Keratinocyte (primary cell): Measurements from ENCODE around the gene ADARB2. TPM values are rescaled to one million over a fixed set of nuclear protein-coding genes. Genes with fewer than 3 reads are reported as not detected.

Experiments
- DNase-seq: peaks from one replicate; pipeline ENCODE4 v3.0.0-alpha.2; 2011; ENCODE audit warnings: low read depth, missing footprints, low spot score
- FAIRE-seq: peaks from 2 replicates; lab custom pipeline; 2011; peaks lifted over from hg19 to GRCh38; lab: Jason Lieb, UNC
- H2AFZ ChIP-seq: 2 replicates; pipeline ENCODE4 v1.6.0; 2012; ENCODE audit warnings: low read length, control low read depth, inconsistent platforms; ENCODE audit not compliant: control insufficient read depth
- H3K27ac ChIP-seq: 2 replicates; pipeline ENCODE4 v1.5.1; 2011; ENCODE audit warnings: low read length; ENCODE audit not compliant: control insufficient read depth, insufficient read depth
- H3K27me3 ChIP-seq: 3 replicates; pipeline ENCODE4 v1.6.0; 2011; ENCODE audit warnings: low read length; ENCODE audit not compliant: control insufficient read depth, insufficient read depth; ENCODE audit errors: extremely low read depth
- H3K36me3 ChIP-seq, 2 experiments: 2 replicates in 1 of 2; 3 replicates in 1 of 2; pipeline ENCODE4 v1.5.1; 2011; ENCODE audit warnings: low read length in 2 of 2, mild to moderate bottlenecking in 1 of 2; ENCODE audit not compliant: control insufficient read depth in 2 of 2, insufficient read depth in 2 of 2; ENCODE audit errors: extremely low read depth in 1 of 2
- H3K4me1 ChIP-seq: 3 replicates; pipeline ENCODE4 v1.5.1; 2011; ENCODE audit warnings: low read length; ENCODE audit not compliant: control insufficient read depth, insufficient read depth; ENCODE audit errors: extremely low read depth
- H3K4me2 ChIP-seq: 3 replicates; pipeline ENCODE4 v1.6.0; 2011; ENCODE audit warnings: low read depth, low read length; ENCODE audit not compliant: control insufficient read depth, insufficient read depth; ENCODE audit errors: extremely low read depth
- H3K4me3 ChIP-seq, 3 experiments: fragments of 200-600 bp in 1 of 3; sonication (generic) in 1 of 3; 2 replicates in 2 of 3; 3 replicates in 1 of 3; pipeline ENCODE4 v1.5.1; 2011 to 2016; ENCODE audit warnings: low read length in 3 of 3, mild to moderate bottlenecking in 3 of 3, control low read depth in 2 of 3, inconsistent platforms in 1 of 3, low read depth in 1 of 3, mixed read lengths in 1 of 3, mixed run types in 1 of 3, moderate library complexity in 1 of 3; ENCODE audit not compliant: control insufficient read depth in 2 of 3, insufficient read depth in 2 of 3; ENCODE audit errors: extremely low read depth in 1 of 3
- H3K79me2 ChIP-seq: 2 replicates; pipeline ENCODE4 v1.6.0; 2012; ENCODE audit warnings: low read length; ENCODE audit not compliant: control insufficient read depth, insufficient read depth
- H3K9ac ChIP-seq: 3 replicates; pipeline ENCODE4 v1.6.0; 2011; ENCODE audit warnings: low read length; ENCODE audit not compliant: control insufficient read depth, insufficient read depth; ENCODE audit errors: extremely low read depth
- H3K9me1 ChIP-seq: 3 replicates; pipeline ENCODE4 v1.6.0; 2011; ENCODE audit warnings: low read length; ENCODE audit not compliant: control insufficient read depth, insufficient read depth; ENCODE audit errors: extremely low read depth
- H3K9me3 ChIP-seq: 2 replicates; pipeline ENCODE4 v1.5.1; 2012; ENCODE audit warnings: low read depth, low read length; ENCODE audit not compliant: control insufficient read depth
- H4K20me1 ChIP-seq: 3 replicates; pipeline ENCODE4 v1.6.0; 2011; ENCODE audit warnings: low read length; ENCODE audit not compliant: control insufficient read depth, insufficient read depth; ENCODE audit errors: extremely low read depth
- CTCF ChIP-seq, 3 experiments: IDR thresholded peaks in 1 of 3; conservative IDR thresholded peaks in 1 of 3; optimal IDR thresholded peaks in 1 of 3; 2 replicates in 2 of 3; 3 replicates in 1 of 3; pipeline versions ENCODE3 to v1.5.1; 2011; ENCODE audit warnings: low read length in 3 of 3, mild to moderate bottlenecking in 3 of 3, moderate library complexity in 2 of 3, control low read depth in 1 of 3, inconsistent platforms in 1 of 3; ENCODE audit not compliant: insufficient read depth in 2 of 3; ENCODE audit errors: extremely low read depth in 1 of 3
- EZH2 ChIP-seq: IDR thresholded peaks from one replicate; pipeline ENCODE4 v1.6.1; 2012; ENCODE audit warnings: inconsistent platforms, mild to moderate bottlenecking, low read length, moderate library complexity
- dilution Hi-C: fragments of 300-500 bp; cut with MboI; formaldehyde crosslinking; loops from one replicate; pipeline ENCODE4 v1.7.0; 2020; ENCODE audit warnings: low sequenced_read_pairs; ENCODE audit not compliant: extremely low pct_ligation_motif_present
- polyA plus RNA-seq, 5 experiments: library from polyadenylated mRNA; depleted of rRNA in 3 of 5; stranded (reverse) in 3 of 5; stranded (forward) in 1 of 5; unstranded in 1 of 5; fragments of >200 nt; gene quantifications; 1 replicate in 1 of 5; 2 replicates in 3 of 5; 3 replicates in 1 of 5; pipeline versions ENCODE4 v1.2.1 to v1.2.3, GENCODE V29; 2011 to 2012; ENCODE audit warnings: missing spikeins in 2 of 5, low read depth in 1 of 5, low replicate concordance in 1 of 5

Gene ADARB2
- polyA plus RNA-seq, 1 donor (not counting 4 experiments of a cell fraction or from before 2014, with no cell fraction given): not detected

DNA sequence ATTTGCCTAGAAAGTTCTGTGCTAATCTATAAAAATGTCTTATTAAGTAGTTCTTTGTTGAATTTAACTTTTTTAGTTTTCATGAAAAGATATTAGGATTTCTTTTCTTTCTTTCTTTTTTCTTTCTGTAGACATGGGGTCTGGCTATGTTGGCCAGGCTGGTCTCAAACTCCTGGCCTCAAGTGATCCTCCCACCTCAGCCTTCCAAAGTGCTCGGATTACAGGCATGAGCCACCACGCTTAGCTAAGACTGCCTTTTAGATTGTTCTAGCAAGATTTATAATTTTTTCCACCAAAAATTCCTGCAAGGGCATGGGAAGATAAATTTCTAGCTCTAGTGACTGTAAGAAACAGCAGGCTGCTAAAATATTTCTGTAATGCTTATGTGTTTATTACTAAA, 540.7 kb downstream of the ADARB2 start:
- H3K9ac ChIP-seq: no peak overlapping the region
- no peaks in the 10 kb centered on the region for H3K27me3 ChIP-seq
- no peaks in the 10 kb centered on the region for H3K9me3 ChIP-seq
- DNase-seq: no peak
- TF ChIP-seq EZH2 (no peak), CTCF (optimal IDR thresholded peaks at IDR 0.05 in 1 of 3, IDR thresholded peaks at IDR 0.05 in 1 of 3, conservative IDR thresholded peaks at IDR 0.05 in 1 of 3; ENCODE audit: extremely low read depth in 1 of 3, insufficient read depth in 2 of 3, low read length in 3 of 3) (no peak)
- no peaks in the 10 kb centered on the region for H3K36me3 ChIP-seq
- H3K9me1 ChIP-seq: no peaks in the 10 kb centered on the region
- H3K27ac ChIP-seq: no peak overlapping the region
- H4K20me1 ChIP-seq: no peaks in the 10 kb centered on the region
- FAIRE-seq: no peak
- dilution Hi-C loops: no loop called here
- no peak overlapping the region for H2AFZ ChIP-seq
- no peaks in the 10 kb centered on the region for H3K4me1 ChIP-seq
- H3K79me2 ChIP-seq: no peaks in the 10 kb centered on the region
- H3K4me3 ChIP-seq: no peak overlapping the region
- no peak overlapping the region for H3K4me2 ChIP-seq

DNA sequence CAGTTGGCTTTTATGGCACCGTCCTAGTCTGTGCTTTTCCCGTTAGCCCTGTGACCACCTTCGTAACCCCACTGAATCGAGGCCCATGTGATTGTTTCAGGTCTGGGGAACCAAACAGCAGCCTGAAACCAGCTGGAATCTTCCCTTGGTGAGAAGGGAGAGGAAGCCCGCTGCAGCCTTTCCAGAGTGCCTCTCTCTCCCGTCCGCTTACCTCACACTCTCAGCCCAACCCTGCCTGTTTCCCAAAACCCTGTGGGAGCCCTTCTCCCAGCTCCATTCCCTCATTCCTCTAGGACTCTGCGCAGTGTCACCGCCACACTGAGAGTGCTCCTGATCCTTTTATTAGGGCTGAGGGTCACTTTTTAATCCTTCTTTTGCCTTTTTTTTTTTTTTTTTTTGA, 541.5 kb downstream of the ADARB2 start:
- H3K27me3 ChIP-seq: no peaks in the 10 kb centered on the region
- DNase-seq: no peak
- H3K4me2 ChIP-seq: no peak overlapping the region
- H2AFZ ChIP-seq: no peak overlapping the region
- H3K4me1 ChIP-seq: no peaks in the 10 kb centered on the region
- H3K9me1 ChIP-seq: no peaks in the 10 kb centered on the region
- no peak for TF ChIP-seq EZH2
- TF ChIP-seq CTCF (optimal IDR thresholded peaks at IDR 0.05 in 1 of 3, IDR thresholded peaks at IDR 0.05 in 1 of 3, conservative IDR thresholded peaks at IDR 0.05 in 1 of 3; ENCODE audit: extremely low read depth in 1 of 3, insufficient read depth in 2 of 3, low read length in 3 of 3): no peak
- H3K4me3 ChIP-seq: no peak overlapping the region
- dilution Hi-C loops: no loop called here
- no peak overlapping the region for H3K27ac ChIP-seq
- H3K36me3 ChIP-seq: no peaks in the 10 kb centered on the region
- FAIRE-seq: no peak
- no peaks in the 10 kb centered on the region for H3K9me3 ChIP-seq
- H3K9ac ChIP-seq: no peak overlapping the region
- H4K20me1 ChIP-seq: no peaks in the 10 kb centered on the region
- no peaks in the 10 kb centered on the region for H3K79me2 ChIP-seq
